Peyer's patch (tissue), 4 donors: ENCODE measurements around the gene GRIK4. TPM values are rescaled to one million over a fixed set of nuclear protein-coding genes. Genes with fewer than 3 reads are reported as not detected.

Source experiments
- DNase-seq, 3 donors: peaks; one replicate each; pipeline ENCODE4 v3.0.0-alpha.2; 2017 to 2019
- H3K27ac ChIP-seq, 4 donors: fragments of 200-600 bp; sonication (generic); one replicate each; pipeline ENCODE4 v1.5.1; 2016 to 2019
- H3K27me3 ChIP-seq, 2 donors: fragments of 200-600 bp; sonication (generic); one replicate each; pipeline ENCODE4 v1.5.1; 2019
- H3K36me3 ChIP-seq, 3 donors: fragments of 200-600 bp; sonication (generic); one replicate each; pipeline ENCODE4 v1.5.1; 2016 to 2019
- H3K4me1 ChIP-seq, 4 donors: fragments of 200-600 bp; sonication (generic); one replicate each; pipeline ENCODE4 v1.5.1; 2016 to 2019
- H3K4me3 ChIP-seq, 4 donors: fragments of 200-600 bp; sonication (generic); 1 replicate in 3 of 4; 2 replicates in 1 of 4; pipeline ENCODE4 v1.5.1; 2016 to 2019; ENCODE audit warnings: mild to moderate bottlenecking in 1 of 4
- H3K9me3 ChIP-seq, 4 donors: fragments of 200-600 bp; sonication (generic); one replicate each; pipeline ENCODE4 v1.5.1; 2016 to 2019; ENCODE audit warnings: mild to moderate bottlenecking in 1 of 4
- CTCF ChIP-seq, 6 experiments: fragments of 450-650 bp in 4 of 6; fragments of 200-600 bp in 2 of 6; sonication (generic) in 1 of 6; IDR thresholded peaks; one replicate each; pipeline ENCODE4 v1.5.1; 2017 to 2019; ENCODE audit warnings: antibody characterized with exemption in 6 of 6, mild to moderate bottlenecking in 3 of 6, moderate library complexity in 1 of 6
- POLR2A ChIP-seq, 2 donors: fragments of 450-650 bp; IDR thresholded peaks; one replicate each; pipeline ENCODE4 v1.5.1; 2017; ENCODE audit warnings: antibody characterized with exemption in 2 of 2, mild to moderate bottlenecking in 2 of 2, moderate library complexity in 2 of 2
- total RNA-seq, 4 donors: library from RNA; depleted of rRNA; stranded (reverse); fragments of >200 nt; gene quantifications; one replicate each; pipeline ENCODE4 v1.1.0, GENCODE V29; 2016

The GRIK4 gene
- total RNA-seq, 4 donors from 2014 or later: 0.40 to 2.5 TPM; not detected in 2

- Histone ChIP-seq H3K9me3 (no peaks in the 10 kb centered on the region), H3K27ac (no peak overlapping the region), H3K4me3 (no peak overlapping the region), H3K27me3 (no peaks in the 10 kb centered on the region), H3K36me3 (no peaks in the 10 kb centered on the region), H3K4me1 (peaks cover 0 to 2% (median 0%) of the 10 kb centered on the region in 4 donors)
- TF ChIP-seq POLR2A (IDR thresholded peaks at IDR 0.05): no peak
- TF ChIP-seq CTCF (IDR thresholded peaks at IDR 0.05): no peak
- no peak for DNase-seq
Observed at GRCh38 chr11:120680322-120680721, 168.8 kb downstream of the GRIK4 start.

- H3K27ac ChIP-seq: no peak overlapping the region
- H3K36me3 ChIP-seq: no peaks in the 10 kb centered on the region
- H3K9me3 ChIP-seq: no peaks in the 10 kb centered on the region
- no peak for DNase-seq
- no peaks in the 10 kb centered on the region for H3K27me3 ChIP-seq
- TF ChIP-seq POLR2A (IDR thresholded peaks at IDR 0.05): no peak
- no peak for TF ChIP-seq CTCF (IDR thresholded peaks at IDR 0.05)
- no peak overlapping the region for H3K4me3 ChIP-seq
- no peaks in the 10 kb centered on the region for H3K4me1 ChIP-seq
Observed at GRCh38 chr11:120681434-120682331, 170.1 kb downstream of the GRIK4 start.

- no peak for TF ChIP-seq POLR2A (IDR thresholded peaks at IDR 0.05)
- no peak for TF ChIP-seq CTCF (IDR thresholded peaks at IDR 0.05)
- Histone ChIP-seq H3K27me3 (no peaks in the 10 kb centered on the region), H3K4me3 (no peak overlapping the region), H3K9me3 (no peaks in the 10 kb centered on the region), H3K36me3 (no peaks in the 10 kb centered on the region), H3K4me1 (no peaks in the 10 kb centered on the region), H3K27ac (no peak overlapping the region)
- DNase-seq: no peak
Observed at GRCh38 chr11:120682332-120682649, 170.7 kb downstream of the GRIK4 start.

- Histone ChIP-seq H3K27me3 (no peaks in the 10 kb centered on the region), H3K36me3 (no peaks in the 10 kb centered on the region), H3K27ac (no peak overlapping the region), H3K9me3 (no peaks in the 10 kb centered on the region), H3K4me3 (no peak overlapping the region), H3K4me1 (no peaks in the 10 kb centered on the region)
- no peak for DNase-seq
- TF ChIP-seq POLR2A (IDR thresholded peaks at IDR 0.05): no peak
- no peak for TF ChIP-seq CTCF (IDR thresholded peaks at IDR 0.05)
Observed at GRCh38 chr11:120682866-120683265, 171.3 kb downstream of the GRIK4 start.

GRCh38 chr11:120686516-120686915 lies 175.0 kb downstream of the GRIK4 start:
- no peak for DNase-seq
- Histone ChIP-seq H3K27ac (no peak overlapping the region), H3K36me3 (no peaks in the 10 kb centered on the region), H3K4me3 (no peak overlapping the region), H3K4me1 (no peaks in the 10 kb centered on the region), H3K9me3 (no peaks in the 10 kb centered on the region), H3K27me3 (no peaks in the 10 kb centered on the region)
- TF ChIP-seq CTCF (IDR thresholded peaks at IDR 0.05): no peak
- TF ChIP-seq POLR2A (IDR thresholded peaks at IDR 0.05): no peak
